Sciatic nerve (tissue), 2 donors: ENCODE measurements around the gene TOR4A. TPM values are rescaled to one million over a fixed set of nuclear protein-coding genes. Genes with fewer than 3 reads are reported as not detected.

ENCODE experiments used
- ATAC-seq: fragments of 200-7000 bp; cut with Tn5 transposase; one replicate; pipeline ENCODE4 v1.9.1; 2020; ENCODE audit warnings: mild to moderate bottlenecking, moderate library complexity
- DNase-seq: peaks from one replicate; pipeline ENCODE4 v3.0.0-alpha.2; 2020; ENCODE audit warnings: low spot score
- intact Hi-C: fragments of 100-400 bp; cut with DNase I; formaldehyde crosslinking; loops from one replicate; pipeline ENCODE4 v1.14.2; 2022
- total RNA-seq: library from RNA; stranded (reverse); fragmentation: NEBNext Ultra II Directional; extraction: Animal tissue kit (Norgen Biotek cat#: 25700); gene quantifications from one replicate; pipeline ENCODE4 v1.2.1, GENCODE V29; 2021
- donor health status: DM: no; HTN: no; CAD: no.
- donor health status: DM: no; HTN: no; CAD: no.

Gene TOR4A
- total RNA-seq, 1 donor from 2014 or later = 4.0 TPM

GRCh38 chr9:137265496-137266161, 11.9 kb upstream of the TOR4A start:
- DNase-seq = no peak
- intact Hi-C loops = no loop called here
- ATAC-seq = no peak

GRCh38 chr9:137266162-137266527, 11.4 kb upstream of the TOR4A start:
- ATAC-seq = no peak
- DNase-seq = no peak
- intact Hi-C loops = no loop called here

GRCh38 chr9:137266585-137267453, 10.7 kb upstream of the TOR4A start:
- no peak for DNase-seq
- intact Hi-C loops = no loop called here
- no peak for ATAC-seq

- DNase-seq (no peak), ATAC-seq (no peak)
- intact Hi-C loops = no loop called here
Measured at GRCh38 chr9:137267933-137268355, 9.6 kb upstream of the TOR4A start.

- no peak for ATAC-seq
- intact Hi-C loops = no loop called here
- no peak for DNase-seq
Measured at GRCh38 chr9:137268538-137269201, 8.9 kb upstream of the TOR4A start.

GRCh38 chr9:137269231-137269772, 8.2 kb upstream of the TOR4A start:
- DNase-seq (no peak), ATAC-seq (peak; percentile 45)
- intact Hi-C loops = no loop called here

GRCh38 chr9:137270929-137271695, 6.4 kb upstream of the TOR4A start:
- ATAC-seq = no peak
- intact Hi-C loops = no loop called here
- DNase-seq = no peak

GRCh38 chr9:137271696-137272076, 5.8 kb upstream of the TOR4A start:
- DNase-seq (no peak), ATAC-seq (no peak)
- intact Hi-C loops = no loop called here

GRCh38 chr9:137272241-137273094, 5.1 kb upstream of the TOR4A start:
- intact Hi-C loops = no loop called here
- DNase-seq (no peak), ATAC-seq (no peak)

- ATAC-seq = no peak
- no peak for DNase-seq
- intact Hi-C loops = no loop called here
Measured at GRCh38 chr9:137273095-137273490, 4.4 kb upstream of the TOR4A start.

- DNase-seq (no peak), ATAC-seq (no peak)
- intact Hi-C loops = no loop called here
Measured at GRCh38 chr9:137273611-137274320, 3.8 kb upstream of the TOR4A start.

GRCh38 chr9:137275203-137275587, 2.3 kb upstream of the TOR4A start:
- intact Hi-C loops = no loop called here
- ATAC-seq (no peak), DNase-seq (no peak)

GRCh38 chr9:137275588-137276472, 1.7 kb upstream of the TOR4A start:
- no peak for ATAC-seq
- intact Hi-C loops = no loop called here
- DNase-seq = no peak

- peak; percentile 81 for DNase-seq
- intact Hi-C loops = no loop called here
- peak; percentile 81 for ATAC-seq
Measured at GRCh38 chr9:137276473-137277328, 825 bp upstream of the TOR4A start.

GRCh38 chr9:137278061-137278701, 655 bp downstream of the TOR4A start:
- ATAC-seq (no peak), DNase-seq (no peak)
- intact Hi-C loops = no loop called here
